ENCODE measurements around the gene SHISA9.

- TF ChIP-seq, protein P1, sequence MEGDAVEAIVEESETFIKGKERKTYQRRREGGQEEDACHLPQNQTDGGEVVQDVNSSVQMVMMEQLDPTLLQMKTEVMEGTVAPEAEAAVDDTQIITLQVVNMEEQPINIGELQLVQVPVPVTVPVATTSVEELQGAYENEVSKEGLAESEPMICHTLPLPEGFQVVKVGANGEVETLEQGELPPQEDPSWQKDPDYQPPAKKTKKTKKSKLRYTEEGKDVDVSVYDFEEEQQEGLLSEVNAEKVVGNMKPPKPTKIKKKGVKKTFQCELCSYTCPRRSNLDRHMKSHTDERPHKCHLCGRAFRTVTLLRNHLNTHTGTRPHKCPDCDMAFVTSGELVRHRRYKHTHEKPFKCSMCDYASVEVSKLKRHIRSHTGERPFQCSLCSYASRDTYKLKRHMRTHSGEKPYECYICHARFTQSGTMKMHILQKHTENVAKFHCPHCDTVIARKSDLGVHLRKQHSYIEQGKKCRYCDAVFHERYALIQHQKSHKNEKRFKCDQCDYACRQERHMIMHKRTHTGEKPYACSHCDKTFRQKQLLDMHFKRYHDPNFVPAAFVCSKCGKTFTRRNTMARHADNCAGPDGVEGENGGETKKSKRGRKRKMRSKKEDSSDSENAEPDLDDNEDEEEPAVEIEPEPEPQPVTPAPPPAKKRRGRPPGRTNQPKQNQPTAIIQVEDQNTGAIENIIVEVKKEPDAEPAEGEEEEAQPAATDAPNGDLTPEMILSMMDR (IDR thresholded peaks at IDR 0.05): no peak
- no peak for TF ChIP-seq EP300 (IDR thresholded peaks at IDR 0.05)
- no peak for TF ChIP-seq POLR2AphosphoS5 (IDR thresholded peaks at IDR 0.05)
- no peak for TF ChIP-seq POLR2A (IDR thresholded peaks at IDR 0.05)
These were observed 368.0 kb downstream of the SHISA9 start for GRCh38 chr16:13269359-13269758.
